Measurements from ENCODE around the gene FANK1.

GRCh38 chr10:125962200-125962599, 65.8 kb downstream of the FANK1 start:
- TF ChIP-seq CTCF (conservative IDR thresholded peaks at IDR 0.05; ENCODE audit: low read length): no peak
- TF ChIP-seq EZH2phosphoT487 (IDR thresholded peaks at IDR 0.05; ENCODE audit: borderline replicate concordance, low read depth, low read length): no peak
